GM18520 (cell line): ENCODE results near the gene TRAPPC13.
"Not testable (repeated sequence)": the region's sequence is repeated elsewhere in the genome, so short reads cannot be mapped to it uniquely, and the experiment has no call there.

ENCODE experiments used
- ATAC-seq: cut with Tn5 transposase; IDR thresholded peaks from one replicate; pipeline ENCODE4 v1.9.1; 2021; ENCODE audit not compliant: unreplicated experiment

The TRAPPC13 gene, protein sequence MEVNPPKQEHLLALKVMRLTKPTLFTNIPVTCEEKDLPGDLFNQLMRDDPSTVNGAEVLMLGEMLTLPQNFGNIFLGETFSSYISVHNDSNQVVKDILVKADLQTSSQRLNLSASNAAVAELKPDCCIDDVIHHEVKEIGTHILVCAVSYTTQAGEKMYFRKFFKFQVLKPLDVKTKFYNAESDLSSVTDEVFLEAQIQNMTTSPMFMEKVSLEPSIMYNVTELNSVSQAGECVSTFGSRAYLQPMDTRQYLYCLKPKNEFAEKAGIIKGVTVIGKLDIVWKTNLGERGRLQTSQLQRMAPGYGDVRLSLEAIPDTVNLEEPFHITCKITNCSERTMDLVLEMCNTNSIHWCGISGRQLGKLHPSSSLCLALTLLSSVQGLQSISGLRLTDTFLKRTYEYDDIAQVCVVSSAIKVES

GRCh38 chr5:65624571-65625555, at the start of gene TRAPPC13, which contains the start of gene SHLD3:
Gene TRAPPC13, plus strand, starts transcription at chr5:65625027. Its CDS starts 34 bp downstream, at chr5:65625061.
Gene SHLD3, plus strand, starts transcription at chr5:65625027. Its CDS starts 4,561 bp downstream, at chr5:65629588.
- ATAC-seq = peak; percentile 44

GRCh38 chr5:65577141-65577540, 47.7 kb upstream of the TRAPPC13 start:
- ATAC-seq = no peak

DNA sequence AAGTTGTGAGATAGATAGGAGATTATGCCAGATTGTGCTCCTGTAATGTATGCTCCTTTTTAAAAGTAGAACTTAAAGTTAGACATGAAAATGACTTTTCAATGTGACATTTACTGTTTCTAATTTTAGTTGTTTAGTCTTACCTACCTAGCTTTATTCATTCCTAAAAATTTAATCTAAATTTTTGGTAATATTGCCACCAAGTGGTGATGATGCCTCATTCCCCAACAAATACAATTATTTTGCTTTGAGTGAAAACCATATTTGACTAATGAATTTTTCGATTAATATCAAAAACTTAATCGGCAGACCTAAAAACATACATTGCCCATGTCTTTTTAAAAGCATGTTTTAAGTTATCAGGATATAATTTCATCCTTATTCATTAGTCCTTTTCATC, 36.1 kb upstream of the TRAPPC13 start:
- no peak for ATAC-seq

DNA sequence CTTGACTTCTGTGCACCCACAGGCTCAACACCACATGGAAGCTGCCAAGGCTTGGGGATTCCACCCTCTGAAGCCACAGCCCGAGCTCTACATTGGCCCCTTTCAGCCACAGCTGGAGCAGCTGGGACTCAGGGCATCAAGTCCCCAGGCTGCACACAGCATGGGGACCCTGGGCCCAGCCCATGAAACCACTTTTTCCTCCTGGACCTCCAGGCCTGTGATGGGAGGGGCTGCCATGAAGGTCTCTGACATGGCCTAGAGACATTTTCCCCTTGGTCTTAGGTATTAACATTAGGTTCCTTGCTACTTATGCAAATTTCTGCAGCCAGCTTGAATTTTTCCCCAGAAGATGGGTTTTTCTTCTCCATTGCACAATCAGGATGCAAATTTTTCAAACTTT, 23.1 kb upstream of the TRAPPC13 start:
- not testable (repeated sequence) for ATAC-seq

GRCh38 chr5:65611524-65611923, 13.3 kb upstream of the TRAPPC13 start:
- no peak for ATAC-seq

DNA sequence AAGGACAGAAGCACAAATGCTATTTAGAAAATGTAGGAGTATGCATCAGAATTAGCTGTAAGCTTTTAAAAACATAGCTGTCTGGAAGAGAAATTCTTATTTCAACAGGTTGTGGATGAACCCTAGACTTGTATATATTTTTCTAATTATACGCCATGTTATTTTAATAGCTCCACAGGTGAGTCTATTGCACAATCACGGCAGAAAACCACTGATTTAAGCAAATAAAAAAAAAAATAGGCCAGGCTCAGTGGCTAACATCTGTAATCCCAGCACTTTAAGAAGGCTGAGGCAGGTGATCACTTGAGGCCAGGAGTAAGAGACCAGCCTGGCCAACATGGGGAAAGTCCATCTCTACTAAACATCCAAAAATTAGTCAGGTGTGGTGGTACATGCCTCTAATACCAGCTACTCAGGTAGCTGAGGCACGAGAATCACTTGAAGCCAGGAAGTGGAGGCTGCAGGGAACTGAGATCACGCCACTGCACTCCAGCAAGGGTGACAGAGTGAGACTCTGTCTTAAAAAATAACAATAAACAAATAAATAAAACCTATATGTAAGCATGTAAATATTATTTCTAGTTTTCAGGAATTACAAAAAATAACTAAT, 12.4 kb upstream of the TRAPPC13 start:
- no peak for ATAC-seq

GRCh38 chr5:65620021-65620420, 4.8 kb upstream of the TRAPPC13 start:
- no peak for ATAC-seq

DNA sequence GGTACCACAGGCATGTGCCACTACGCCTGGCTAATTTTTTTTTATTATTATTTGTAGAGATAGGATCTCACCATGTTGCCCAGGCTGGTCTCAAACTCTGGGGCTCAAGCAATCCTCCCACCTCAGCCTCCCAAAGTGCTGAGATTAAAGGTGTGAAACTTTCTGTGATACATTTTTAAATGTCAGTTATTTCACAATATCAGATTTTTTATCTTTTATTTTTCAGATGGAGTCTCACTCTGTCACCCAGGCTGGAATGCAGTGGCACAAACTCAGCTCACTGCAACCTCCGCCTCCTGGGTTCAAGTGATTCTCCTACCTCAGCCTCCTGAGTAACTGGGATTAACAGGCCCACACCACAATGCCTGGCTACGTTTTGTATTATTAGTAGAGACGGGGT, 2.9 kb upstream of the TRAPPC13 start:
- not testable (repeated sequence) for ATAC-seq

DNA sequence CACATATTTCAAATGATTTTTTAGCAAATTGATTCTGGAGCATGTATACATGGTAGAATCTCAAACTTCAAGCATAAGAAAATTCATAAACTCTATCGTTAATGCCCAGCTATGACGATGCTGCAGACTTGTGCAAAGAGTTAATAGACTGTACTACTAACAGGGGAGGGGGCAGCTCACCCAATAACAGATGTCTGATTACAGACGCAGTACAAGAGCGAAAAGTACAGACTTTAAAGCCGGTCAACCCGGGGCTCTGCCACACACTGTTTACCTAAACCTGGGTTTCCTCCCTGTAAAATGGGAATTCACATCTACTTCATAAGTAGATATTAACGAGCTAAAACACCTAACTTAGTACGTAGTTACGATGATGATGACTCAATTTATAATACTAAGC, 1.3 kb upstream of the TRAPPC13 start:
- ATAC-seq = no peak

DNA sequence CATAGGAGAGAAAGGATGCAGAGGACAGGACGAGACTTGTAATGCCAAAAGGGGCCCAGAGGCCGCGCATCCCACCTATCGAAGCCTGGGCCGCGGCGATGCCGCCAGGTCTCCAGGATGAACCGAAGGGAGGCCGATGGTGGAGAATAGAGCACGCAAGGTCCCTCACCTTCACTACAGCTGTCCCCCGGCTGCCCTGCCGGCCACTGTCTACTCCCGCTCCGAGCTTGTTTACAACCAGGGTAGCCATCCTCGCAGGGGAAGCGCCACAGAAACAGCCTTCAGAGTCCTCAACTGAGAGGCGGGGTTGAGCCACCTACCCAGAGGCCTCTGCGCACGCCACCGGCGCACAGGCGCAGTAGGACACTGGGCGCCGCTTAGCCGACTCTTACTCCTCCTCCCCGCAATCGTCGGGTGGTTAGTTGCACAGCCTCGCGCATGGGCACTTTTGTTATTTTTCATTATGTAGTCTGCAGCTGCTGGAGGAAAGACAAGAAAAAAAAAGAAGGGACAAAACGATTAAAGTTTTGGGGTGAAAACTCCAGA, 729 bp upstream of the TRAPPC13 start, which contains the start of gene TRIM23:
TRIM23 (minus strand) TSS at position 309 of the 546 bp plus-strand sequence; CDS start at position 250, 59 bp downstream.
- peak; percentile 93 for ATAC-seq

- ATAC-seq = no peak
Measured at GRCh38 chr5:65625743-65626142, 916 bp downstream of the TRAPPC13 start.

DNA sequence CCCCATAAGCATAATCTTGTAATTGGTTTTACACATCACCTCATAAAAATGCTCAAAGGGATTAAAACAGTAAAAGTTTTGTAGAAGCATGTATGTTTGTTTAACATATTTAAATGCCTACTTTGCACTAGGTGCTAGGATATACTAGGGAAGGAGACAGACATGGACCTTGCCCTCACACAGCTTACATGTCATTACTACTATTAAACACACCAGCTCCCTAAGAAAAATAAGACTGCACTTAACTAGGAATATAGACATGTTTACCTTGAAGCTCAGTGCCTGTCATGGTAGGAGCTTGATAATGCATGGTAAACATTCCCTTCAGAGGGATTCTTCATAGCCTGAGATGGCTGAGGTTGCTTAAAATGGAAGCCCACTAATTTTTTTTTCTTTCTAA, 6.2 kb downstream of the TRAPPC13 start:
- ATAC-seq = no peak

DNA sequence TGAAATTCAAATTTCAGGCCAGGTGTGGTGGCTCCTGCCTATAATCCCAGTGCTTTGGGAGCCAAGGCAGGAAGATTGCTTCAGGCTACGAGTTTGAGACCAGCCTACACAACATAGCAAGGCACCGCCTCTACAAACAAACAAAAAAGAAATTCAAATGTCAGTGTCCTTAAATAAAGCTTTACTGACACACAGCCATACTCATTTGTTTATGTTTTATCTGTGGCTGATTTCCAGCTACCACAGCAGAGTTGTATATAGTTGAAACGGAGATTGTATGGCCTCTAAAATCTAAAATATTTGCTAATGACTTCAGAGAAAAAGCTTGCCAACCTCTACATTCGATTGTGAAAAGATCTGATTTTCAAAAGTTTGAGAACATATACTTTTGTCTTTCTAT, 15.4 kb downstream of the TRAPPC13 start:
- no peak for ATAC-seq

GRCh38 chr5:65646938-65647337, 22.1 kb downstream of the TRAPPC13 start:
- ATAC-seq = no peak

DNA sequence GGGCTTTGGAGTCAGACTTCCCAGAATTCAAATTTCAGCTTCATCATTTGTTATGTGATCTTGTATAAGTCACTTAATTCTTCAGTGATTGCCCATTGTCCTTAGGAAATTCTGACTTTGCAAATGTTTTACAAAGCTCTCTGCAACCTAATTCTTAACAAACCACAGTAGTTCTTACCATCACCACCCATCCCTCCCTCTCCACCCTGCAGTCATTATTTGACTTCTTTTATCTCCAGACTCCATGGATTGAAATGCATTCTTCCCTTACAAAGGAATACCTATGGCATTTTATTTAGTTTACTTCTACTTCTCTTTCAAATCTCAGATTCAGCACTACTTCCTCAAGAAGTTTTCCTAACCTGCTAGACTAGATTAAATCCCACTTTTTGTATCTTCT, 23.1 kb downstream of the TRAPPC13 start:
- ATAC-seq = no peak

DNA sequence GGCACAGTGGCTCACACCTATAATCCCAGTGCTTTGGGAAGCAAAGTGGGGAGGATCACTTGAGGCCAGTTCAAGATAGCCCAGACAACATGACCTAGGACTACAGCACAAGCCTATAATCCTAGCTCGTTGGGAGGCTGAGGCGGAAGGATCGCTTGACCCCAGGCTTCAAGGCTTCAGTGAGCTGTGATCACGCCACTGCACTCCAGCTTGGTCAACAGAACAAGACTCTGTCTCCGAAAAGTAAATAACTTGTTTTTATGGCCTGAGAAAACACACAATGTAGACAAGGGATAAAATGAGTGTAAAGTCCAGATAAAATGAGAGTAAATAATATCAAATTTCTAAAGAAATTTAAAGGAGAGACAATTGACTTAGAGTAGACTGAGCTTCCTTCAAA, 26.3 kb downstream of the TRAPPC13 start:
- ATAC-seq = no peak

GRCh38 chr5:65654713-65655112, 29.9 kb downstream of the TRAPPC13 start:
- no peak for ATAC-seq

- ATAC-seq = no peak
Measured at GRCh38 chr5:65663804-65664521, 39.1 kb downstream of the TRAPPC13 start.

- ATAC-seq = no peak
Measured at GRCh38 chr5:65668696-65669095, 43.9 kb downstream of the TRAPPC13 start.

DNA sequence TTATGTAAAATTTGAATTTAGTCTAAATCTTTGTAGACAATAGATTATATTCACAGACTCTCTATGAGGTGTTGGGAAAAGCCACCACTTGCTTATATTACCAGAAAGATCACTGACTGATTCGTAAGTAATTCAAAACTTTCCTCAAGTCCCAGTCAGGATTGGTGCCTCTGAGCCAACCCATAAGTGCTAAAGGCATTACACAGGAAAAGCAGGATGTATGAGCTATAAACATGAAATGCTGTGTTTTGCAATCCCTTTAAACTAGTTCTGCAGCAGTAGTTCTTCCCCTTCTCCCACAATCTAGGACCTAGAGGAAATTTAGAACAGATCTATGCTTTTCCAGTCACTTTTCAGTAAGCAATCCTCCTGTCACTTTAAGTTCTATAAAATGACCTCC, 48.0 kb downstream of the TRAPPC13 start:
- no peak for ATAC-seq
